NCI-H460 (cell line): ENCODE measurements around the gene SMOC1. TPM values are rescaled to one million over a fixed set of nuclear protein-coding genes. Genes with fewer than 3 reads are reported as not detected.
"Not testable (repeated sequence)": the region's sequence is repeated elsewhere in the genome, so short reads cannot be mapped to it uniquely, and the experiment has no call there.

Source experiments
- DNase-seq: peaks from one replicate; pipeline ENCODE4 v3.0.0-alpha.2; 2016; ENCODE audit warnings: low read depth; ENCODE audit errors: extremely low read depth
- total RNA-seq: library from RNA; depleted of rRNA; stranded (reverse); fragments of >200 nt; shearing (Covaris generic); gene quantifications from 2 replicates; pipeline ENCODE4 v1.2.3, GENCODE V29; 2014

Gene SMOC1
- total RNA-seq, 1 experiment from 2014 or later: 70.6 TPM

GRCh38 chr14:69896080-69896479, 16.9 kb downstream of the SMOC1 start:
- DNase-seq: no peak

- DNase-seq: no peak
Measured at GRCh38 chr14:69896972-69897371, 17.8 kb downstream of the SMOC1 start.

- no peak for DNase-seq
Measured at GRCh38 chr14:69900603-69901002, 21.4 kb downstream of the SMOC1 start.

GRCh38 chr14:69901113-69901951, 22.1 kb downstream of the SMOC1 start:
- DNase-seq: peak; percentile 95

GRCh38 chr14:69903046-69903445, 23.8 kb downstream of the SMOC1 start:
- DNase-seq: not testable (repeated sequence)

GRCh38 chr14:69904246-69904645, 25.0 kb downstream of the SMOC1 start:
- DNase-seq: peak; percentile 61

GRCh38 chr14:69906201-69906600, 27.0 kb downstream of the SMOC1 start:
- no peak for DNase-seq

- no peak for DNase-seq
Measured at GRCh38 chr14:69909826-69910550, 30.8 kb downstream of the SMOC1 start.

GRCh38 chr14:69910871-69911270, 31.7 kb downstream of the SMOC1 start:
- no peak for DNase-seq

- no peak for DNase-seq
Measured at GRCh38 chr14:69913686-69914085, 34.5 kb downstream of the SMOC1 start.

GRCh38 chr14:69916396-69916795, 37.2 kb downstream of the SMOC1 start:
- no peak for DNase-seq

GRCh38 chr14:69917287-69917686, 38.1 kb downstream of the SMOC1 start:
- no peak for DNase-seq

GRCh38 chr14:69919815-69920214, 40.6 kb downstream of the SMOC1 start:
- DNase-seq: no peak

GRCh38 chr14:69921052-69921451, 41.8 kb downstream of the SMOC1 start:
- no peak for DNase-seq

- no peak for DNase-seq
Measured at GRCh38 chr14:69922198-69922597, 43.0 kb downstream of the SMOC1 start.

GRCh38 chr14:69924201-69924600, 45.0 kb downstream of the SMOC1 start:
- no peak for DNase-seq

GRCh38 chr14:69928111-69928523, 48.9 kb downstream of the SMOC1 start:
- no peak for DNase-seq

GRCh38 chr14:69930780-69931379, 51.7 kb downstream of the SMOC1 start:
- DNase-seq: no peak

- DNase-seq: no peak
Measured at GRCh38 chr14:69931960-69932359, 52.7 kb downstream of the SMOC1 start.

GRCh38 chr14:69932391-69932790, 53.2 kb downstream of the SMOC1 start:
- DNase-seq: no peak

GRCh38 chr14:69933623-69934275, 54.5 kb downstream of the SMOC1 start:
- DNase-seq: no peak
